ENCODE data around the gene PLK3. TPM values are rescaled to one million over a fixed set of nuclear protein-coding genes. Genes with fewer than 3 reads are reported as not detected.
"Not testable (repeated sequence)": the region's sequence is repeated elsewhere in the genome, so short reads cannot be mapped to it uniquely, and the experiment has no call there.

Gene PLK3
- total RNA-seq, 1 experiment from 2014 or later, result 68.0 TPM

GRCh38 chr1:44808063-44808937 lies 8.1 kb downstream of the PLK3 start, which contains the start of gene BTBD19:
Gene BTBD19 (plus strand): TSS chr1:44808523. CDS start chr1:44808821, 298 bp downstream.
- no TSS peak for BruUV-seq (replicated peaks)
- intact Hi-C loops (cut with micrococcal nuclease), result no loop called here
- Mint-ChIP-seq H3K36me3 (ENCODE audit: insufficient read depth, unreplicated experiment) (peaks cover 72% of the 10 kb centered on the region), H3K4me3 (ENCODE audit: unreplicated experiment) (peak within 1 kb of the TSS; percentile 52), H3K9me3 (ENCODE audit: unreplicated experiment) (no peaks in the 10 kb centered on the region), H3K4me1 (ENCODE audit: insufficient read depth, unreplicated experiment) (peaks cover 48% of the 10 kb centered on the region), H3K27ac (ENCODE audit: low read depth, unreplicated experiment) (peak within 1 kb of the TSS; percentile 100), H3K27me3 (ENCODE audit: insufficient read depth, unreplicated experiment) (no peaks in the 10 kb centered on the region)
- POLR2A ChIA-PET, result interaction anchor here (0.6 to 4.3 kb wide), 16 partner anchors 8 to 577 kb away, joined by 3 to 79 read pairs (median 4); partner anchors contain the start of genes PLK3, RNU5D-1, RPS8 and UROD
- CTCF ChIA-PET, result interaction anchor here (0.5 to 2.1 kb wide), 4 partner anchors 11 to 1610 kb away, joined by 3 to 8 read pairs (median 4); partner anchors contain the start of gene RNU5D-1
- DNase-seq (ENCODE audit: unreplicated experiment), result no peak
- TF ChIP-seq, protein P1, sequence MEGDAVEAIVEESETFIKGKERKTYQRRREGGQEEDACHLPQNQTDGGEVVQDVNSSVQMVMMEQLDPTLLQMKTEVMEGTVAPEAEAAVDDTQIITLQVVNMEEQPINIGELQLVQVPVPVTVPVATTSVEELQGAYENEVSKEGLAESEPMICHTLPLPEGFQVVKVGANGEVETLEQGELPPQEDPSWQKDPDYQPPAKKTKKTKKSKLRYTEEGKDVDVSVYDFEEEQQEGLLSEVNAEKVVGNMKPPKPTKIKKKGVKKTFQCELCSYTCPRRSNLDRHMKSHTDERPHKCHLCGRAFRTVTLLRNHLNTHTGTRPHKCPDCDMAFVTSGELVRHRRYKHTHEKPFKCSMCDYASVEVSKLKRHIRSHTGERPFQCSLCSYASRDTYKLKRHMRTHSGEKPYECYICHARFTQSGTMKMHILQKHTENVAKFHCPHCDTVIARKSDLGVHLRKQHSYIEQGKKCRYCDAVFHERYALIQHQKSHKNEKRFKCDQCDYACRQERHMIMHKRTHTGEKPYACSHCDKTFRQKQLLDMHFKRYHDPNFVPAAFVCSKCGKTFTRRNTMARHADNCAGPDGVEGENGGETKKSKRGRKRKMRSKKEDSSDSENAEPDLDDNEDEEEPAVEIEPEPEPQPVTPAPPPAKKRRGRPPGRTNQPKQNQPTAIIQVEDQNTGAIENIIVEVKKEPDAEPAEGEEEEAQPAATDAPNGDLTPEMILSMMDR (IDR thresholded peaks at IDR 0.05; ENCODE audit: unreplicated experiment), result no peak

- H3K27me3 Mint-ChIP-seq (ENCODE audit: insufficient read depth, unreplicated experiment), result no peaks in the 10 kb centered on the region
- H3K4me3 Mint-ChIP-seq (ENCODE audit: unreplicated experiment), result no peak overlapping the region
- H3K27ac Mint-ChIP-seq (ENCODE audit: low read depth, unreplicated experiment), result peak overlapping the region; percentile 100
- intact Hi-C loops (cut with micrococcal nuclease), result no loop called here
- H3K9me3 Mint-ChIP-seq (ENCODE audit: unreplicated experiment), result no peaks in the 10 kb centered on the region
- TF ChIP-seq, protein P1 (IDR thresholded peaks at IDR 0.05; ENCODE audit: unreplicated experiment), result no peak
- ChIA-PET CTCF (interaction anchor here (0.8 to 2.1 kb wide), 4 partner anchors 12 to 27 kb away, joined by 3 to 8 read pairs (median 4); no protein-coding TSS in a partner anchor), POLR2A (interaction anchor here (0.7 to 4.3 kb wide), 6 partner anchors 9 to 494 kb away, joined by 3 to 79 read pairs (median 6); partner anchors contain the start of genes PLK3 and RPS8)
- peaks cover 46% of the 10 kb centered on the region for H3K4me1 Mint-ChIP-seq (ENCODE audit: insufficient read depth, unreplicated experiment)
- peak; percentile 65 for DNase-seq (ENCODE audit: unreplicated experiment)
- H3K36me3 Mint-ChIP-seq (ENCODE audit: insufficient read depth, unreplicated experiment), result peaks cover 69% of the 10 kb centered on the region
- no TSS peak for BruUV-seq (replicated peaks)
These were observed 9.1 kb downstream of the PLK3 start for GRCh38 chr1:44808938-44809917.

GRCh38 chr1:44810101-44810761 lies 10.1 kb downstream of the PLK3 start:
- intact Hi-C loops (cut with micrococcal nuclease), result no loop called here

DNA sequence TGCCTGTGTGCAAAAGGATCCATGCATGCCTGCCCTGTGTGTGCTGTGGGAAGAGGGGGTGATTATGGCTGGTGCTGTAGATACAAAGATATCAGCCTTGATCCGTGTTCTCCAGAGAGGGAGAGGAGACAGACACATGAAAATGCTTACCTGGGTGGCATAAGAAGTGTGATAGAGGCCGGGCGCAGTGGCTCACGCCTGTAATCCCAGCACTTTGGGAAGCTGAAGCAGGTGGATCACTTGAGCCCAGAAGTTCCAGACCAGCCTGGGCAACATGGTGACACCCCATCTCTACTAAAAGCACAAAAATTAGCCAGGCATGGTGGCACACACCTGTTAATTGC lies 10.6 kb downstream of the PLK3 start:
- CTCF ChIA-PET, result interaction anchor here (0.7 kb wide), 2 partner anchors 12 to 118 kb away, joined by 3 read pairs; no protein-coding TSS in a partner anchor
- Mint-ChIP-seq H3K27ac (ENCODE audit: low read depth, unreplicated experiment) (peak overlapping the region; percentile 7), H3K4me1 (ENCODE audit: insufficient read depth, unreplicated experiment) (peaks cover 50% of the 10 kb centered on the region), H3K36me3 (ENCODE audit: insufficient read depth, unreplicated experiment) (peaks cover 69% of the 10 kb centered on the region)
- POLR2A ChIA-PET, result interaction anchor here (0.7 to 2.2 kb wide), 2 partner anchors 9 to 11 kb away, joined by 3 to 7 read pairs; partner anchors contain the start of gene PLK3
- H3K4me3 Mint-ChIP-seq (ENCODE audit: unreplicated experiment); H3K27me3 Mint-ChIP-seq (ENCODE audit: insufficient read depth, unreplicated experiment); intact Hi-C loops (cut with micrococcal nuclease); BruUV-seq (replicated peaks); H3K9me3 Mint-ChIP-seq (ENCODE audit: unreplicated experiment); DNase-seq (ENCODE audit: unreplicated experiment): not testable (repeated sequence)

More at GRCh38 chr1:44810101-44810761, 10.1 kb downstream of the PLK3 start:
- BruUV-seq (replicated peaks), result no TSS peak
- H3K27me3 Mint-ChIP-seq (ENCODE audit: insufficient read depth, unreplicated experiment), result no peaks in the 10 kb centered on the region
- peaks cover 49% of the 10 kb centered on the region for H3K4me1 Mint-ChIP-seq (ENCODE audit: insufficient read depth, unreplicated experiment)
- H3K27ac Mint-ChIP-seq (ENCODE audit: low read depth, unreplicated experiment), result peak overlapping the region; percentile 100
- ChIA-PET CTCF (interaction anchor here (0.7 to 1.1 kb wide), 4 partner anchors 12 to 118 kb away, joined by 3 to 4 read pairs (median 3); no protein-coding TSS in a partner anchor), POLR2A (interaction anchor here (2.2 to 4.3 kb wide), 3 partner anchors 10 to 34 kb away, joined by 7 to 79 read pairs (median 26); partner anchors contain the start of genes PLK3 and RPS8)
- no peaks in the 10 kb centered on the region for H3K9me3 Mint-ChIP-seq (ENCODE audit: unreplicated experiment)
- TF ChIP-seq, protein P1 (IDR thresholded peaks at IDR 0.05; ENCODE audit: unreplicated experiment), result no peak
- no peak overlapping the region for H3K4me3 Mint-ChIP-seq (ENCODE audit: unreplicated experiment)
- H3K36me3 Mint-ChIP-seq (ENCODE audit: insufficient read depth, unreplicated experiment), result peaks cover 69% of the 10 kb centered on the region
- DNase-seq (ENCODE audit: unreplicated experiment), result peak; percentile 97

Measured in MCF 10A (cell line).